Measurements from ENCODE around the gene POGLUT3. TPM values are rescaled to one million over a fixed set of nuclear protein-coding genes. Genes with fewer than 3 reads are reported as not detected.

POGLUT3 gene
- total RNA-seq, 1 experiment from 2014 or later = 13.1 TPM

DNA sequence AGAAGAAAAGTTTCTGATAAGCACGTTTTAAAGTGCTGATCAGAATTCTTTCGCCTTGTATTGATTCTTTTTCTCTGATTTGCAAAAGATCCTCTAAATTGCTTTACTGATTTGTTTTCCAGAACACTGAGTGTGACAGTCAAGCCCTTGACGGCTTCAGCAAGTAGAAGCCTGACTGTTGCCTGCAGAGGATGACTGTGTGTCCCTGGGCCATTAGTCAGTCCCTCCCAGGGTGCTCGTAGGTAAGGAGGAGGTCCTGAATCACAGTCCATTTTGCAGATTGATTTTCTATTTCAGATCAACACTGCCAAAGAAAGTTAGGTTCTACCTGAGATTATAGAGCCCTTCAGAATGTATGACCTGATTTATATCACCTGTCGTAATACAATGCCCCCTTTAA is 38.6 kb upstream of the POGLUT3 start:
- H3K4ac ChIP-seq (ENCODE audit: low read depth, low read length) = no peak overlapping the region
- H3K18ac ChIP-seq (ENCODE audit: insufficient read length, low read depth, low read length) = no peak overlapping the region
- H3K36me3 Mint-ChIP-seq (ENCODE audit: insufficient read depth in 1 of 3, low read depth in 3 of 3) = no peaks in the 10 kb centered on the region

More for the DNA sequence above, 38.6 kb upstream of the POGLUT3 start:
- Histone ChIP-seq H4K5ac (ENCODE audit: insufficient read length, low read depth, low read length) (no peak overlapping the region), H3K23me2 (ENCODE audit: insufficient read length, low read depth, low read length, poor library complexity, severe bottlenecking) (no peaks in the 10 kb centered on the region), H2BK15ac (ENCODE audit: low read depth, low read length) (no peak overlapping the region), H2BK120ac (ENCODE audit: low read depth, low read length, poor library complexity, severe bottlenecking) (no peak overlapping the region), H3K9ac (ENCODE audit: extremely low read depth, insufficient read length, low read length) (no peak overlapping the region), H3K27me3 (ENCODE audit: insufficient read depth, low read length) (no peaks in the 10 kb centered on the region), H2AK5ac (ENCODE audit: insufficient read length, low read length) (no peak overlapping the region), H4K20me1 (ENCODE audit: control insufficient read depth, insufficient read depth, insufficient read length) (no peaks in the 10 kb centered on the region), H2BK5ac (ENCODE audit: insufficient read length, low read length) (no peak overlapping the region), H2BK12ac (ENCODE audit: insufficient read length, low read depth, low read length) (no peak overlapping the region), H3K27ac (ENCODE audit: insufficient read length, low read depth, low read length) (no peak overlapping the region), H3K4me1 (ENCODE audit: insufficient read depth, low read length) (0 out of 2 replicates have a peak, but pooled peaks cover 6% of the 10 kb centered on the region), H3K56ac (ENCODE audit: insufficient read length, low read depth, low read length) (no peak overlapping the region), H2AFZ (ENCODE audit: low read length) (no peak overlapping the region), H3K9me3 (ENCODE audit: control insufficient read depth, low read depth, low read length) (no peaks in the 10 kb centered on the region), H3K4me2 (ENCODE audit: insufficient read depth, insufficient read length, low read length) (no peak overlapping the region), H3T11ph (ENCODE audit: low read length) (no peak overlapping the region), H4K8ac (replicated peaks; ENCODE audit: insufficient read length, low read depth, low read length) (no peak overlapping the region), H4K91ac (ENCODE audit: insufficient read length, low read depth, low read length) (no peak overlapping the region), H3K23ac (ENCODE audit: insufficient read length, low read depth, low read length) (no peak overlapping the region), H3K79me2 (ENCODE audit: insufficient read depth, low read length) (no peaks in the 10 kb centered on the region), H3K79me1 (ENCODE audit: insufficient read depth, low read depth, low read length, poor library complexity, severe bottlenecking) (no peaks in the 10 kb centered on the region), H3K14ac (ENCODE audit: insufficient read depth, low read length) (no peak overlapping the region), H2BK20ac (ENCODE audit: low read depth, low read length, poor library complexity, severe bottlenecking) (no peak overlapping the region)
- no peak for DNase-seq
- Mint-ChIP-seq H3K27ac (no peak overlapping the region), H3K27me3 (ENCODE audit: low read depth) (no peaks in the 10 kb centered on the region), H3K4me3 (no peak overlapping the region), H3K4me1 (peaks cover 12 to 14% of the 10 kb centered on the region in 2 experiments), H3K9me3 (no peaks in the 10 kb centered on the region)
- TF ChIP-seq, protein P1, sequence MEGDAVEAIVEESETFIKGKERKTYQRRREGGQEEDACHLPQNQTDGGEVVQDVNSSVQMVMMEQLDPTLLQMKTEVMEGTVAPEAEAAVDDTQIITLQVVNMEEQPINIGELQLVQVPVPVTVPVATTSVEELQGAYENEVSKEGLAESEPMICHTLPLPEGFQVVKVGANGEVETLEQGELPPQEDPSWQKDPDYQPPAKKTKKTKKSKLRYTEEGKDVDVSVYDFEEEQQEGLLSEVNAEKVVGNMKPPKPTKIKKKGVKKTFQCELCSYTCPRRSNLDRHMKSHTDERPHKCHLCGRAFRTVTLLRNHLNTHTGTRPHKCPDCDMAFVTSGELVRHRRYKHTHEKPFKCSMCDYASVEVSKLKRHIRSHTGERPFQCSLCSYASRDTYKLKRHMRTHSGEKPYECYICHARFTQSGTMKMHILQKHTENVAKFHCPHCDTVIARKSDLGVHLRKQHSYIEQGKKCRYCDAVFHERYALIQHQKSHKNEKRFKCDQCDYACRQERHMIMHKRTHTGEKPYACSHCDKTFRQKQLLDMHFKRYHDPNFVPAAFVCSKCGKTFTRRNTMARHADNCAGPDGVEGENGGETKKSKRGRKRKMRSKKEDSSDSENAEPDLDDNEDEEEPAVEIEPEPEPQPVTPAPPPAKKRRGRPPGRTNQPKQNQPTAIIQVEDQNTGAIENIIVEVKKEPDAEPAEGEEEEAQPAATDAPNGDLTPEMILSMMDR (conservative IDR thresholded peaks at IDR 0.05) = no peak
- no CpG with 5 or more reads among the region's 5 CpGs for WGBS (ENCODE audit: extremely low coverage, insufficient read length, low lambda C conversion rate)

Data from H9 (cell line).